ENCODE measurements around the gene SPOCK1. TPM values are rescaled to one million over a fixed set of nuclear protein-coding genes. Genes with fewer than 3 reads are reported as not detected.

The SPOCK1 gene
- total and polyA plus RNA-seq, 9 of the 15 experiments (the other 6 are each of a cell fraction or from before 2014, with no cell fraction given), result 0.01 to 0.35 (median 0.04) TPM; not detected in 6

DNA sequence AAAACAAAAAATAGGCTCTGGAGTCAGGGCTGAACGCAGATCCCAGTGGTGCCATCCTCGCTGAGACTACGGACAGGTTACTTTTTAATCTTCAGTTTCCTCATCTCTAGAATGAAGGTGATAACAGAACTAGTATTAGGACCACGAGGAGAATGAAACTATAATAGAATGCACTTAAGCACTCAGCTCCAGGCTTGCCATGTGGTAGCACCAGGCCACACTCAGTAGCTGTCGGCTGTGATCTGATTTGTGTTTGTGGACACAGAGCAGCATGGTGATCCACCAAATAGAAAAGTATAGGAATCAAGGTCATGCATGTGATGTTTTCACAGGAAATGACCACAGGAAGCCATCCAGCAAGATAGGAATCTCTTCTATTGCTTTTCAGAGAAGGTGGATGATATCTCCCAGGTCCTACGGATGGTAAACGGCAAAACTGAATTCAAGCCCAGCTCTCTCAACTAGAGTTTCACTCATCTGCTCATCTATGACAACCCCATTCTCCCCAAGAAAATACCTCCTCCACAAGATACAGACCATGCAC, 498.0 kb downstream of the SPOCK1 start (continued):
- TF ChIP-seq PBX2 (CRISPR knock-in tag; IDR thresholded peaks at IDR 0.05; ENCODE audit: low read depth) (no peak), PBX2 (tag; conservative IDR thresholded peaks at IDR 0.05; ENCODE audit: low read depth) (no peak), MEIS2 (IDR thresholded peaks at IDR 0.05; ENCODE audit: partially characterized antibody) (no peak), U2AF1 (optimal IDR thresholded peaks at IDR 0.05; ENCODE audit: low read depth, low read length) (no peak)

- ATAC-seq (no peak), DNase-seq (ENCODE audit: extremely low read depth in 1 of 4, low spot score in 3 of 4) (no peak), FAIRE-seq (no peak)
- Histone ChIP-seq H2AFZ (ENCODE audit: low read depth, low read length) (no peak overlapping the region), H3K27me3 (ENCODE audit: control insufficient read depth in 2 of 2, insufficient read depth in 2 of 2, low read length in 2 of 2) (no peaks in the 10 kb centered on the region), H3K9me3 (replicated peaks; ENCODE audit: control insufficient read depth, insufficient read depth, low read depth, low read length) (no peaks in the 10 kb centered on the region), H3K4me2 (ENCODE audit: insufficient read depth, low read length) (no peak overlapping the region), H3K27ac (ENCODE audit: extremely low read depth, low read depth, low read length) (no peak overlapping the region), H3K4me1 (replicated peaks in 1 of 2; ENCODE audit: control insufficient read depth in 2 of 2, insufficient read depth in 2 of 2, low read length in 2 of 2) (no peaks in the 10 kb centered on the region), H3K36me3 (ENCODE audit: control insufficient read depth, insufficient read depth, low read length) (no peaks in the 10 kb centered on the region), H4K20me1 (replicated peaks; ENCODE audit: control insufficient read depth, insufficient read depth, low read length) (no peaks in the 10 kb centered on the region), H3K9me1 (ENCODE audit: control insufficient read depth, insufficient read depth, low read length) (no peaks in the 10 kb centered on the region), H3K4me3 (no peak overlapping the region), H3K9ac (ENCODE audit: insufficient read depth in 1 of 2, low read depth in 2 of 2, low read length in 2 of 2) (no peak overlapping the region), H3K79me2 (ENCODE audit: control insufficient read depth, insufficient read depth, low read length) (no peaks in the 10 kb centered on the region)
- TF ChIP-seq HMGN3 (IDR thresholded peaks at IDR 0.05; ENCODE audit: borderline replicate concordance, extremely low read depth, insufficient read length, low read depth, low read length) (no peak), NR2F6 (CRISPR knock-in tag; IDR thresholded peaks at IDR 0.05) (no peak)
- TF ChIP-seq, protein P1, sequence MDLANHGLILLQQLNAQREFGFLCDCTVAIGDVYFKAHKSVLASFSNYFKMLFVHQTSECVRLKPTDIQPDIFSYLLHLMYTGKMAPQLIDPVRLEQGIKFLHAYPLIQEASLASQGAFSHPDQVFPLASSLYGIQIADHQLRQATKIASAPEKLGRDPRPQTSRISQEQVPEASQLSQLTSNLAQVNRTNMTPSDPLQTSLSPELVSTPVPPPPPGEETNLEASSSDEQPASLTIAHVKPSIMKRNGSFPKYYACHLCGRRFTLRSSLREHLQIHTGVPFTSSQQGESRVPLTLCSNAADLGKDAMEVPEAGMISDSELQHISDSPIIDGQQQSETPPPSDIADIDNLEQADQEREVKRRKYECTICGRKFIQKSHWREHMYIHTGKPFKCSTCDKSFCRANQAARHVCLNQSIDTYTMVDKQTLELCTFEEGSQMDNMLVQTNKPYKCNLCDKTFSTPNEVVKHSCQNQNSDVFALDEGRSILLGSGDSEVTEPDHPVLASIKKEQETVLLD (IDR thresholded peaks at IDR 0.05), result no peak
- ChIA-PET CTCF (ENCODE audit: low intra/inter-chr PET ratio) (no interaction called here), POLR2A (no interaction called here)
- BruUV-seq (replicated peaks), result no TSS peak
- in situ Hi-C loops (cut with MboI), result no loop called here
- intact Hi-C loops (cut with micrococcal nuclease), result no loop called here
- 0% methylated on average over 5 of the region's 5 CpGs for WGBS (ENCODE audit: insufficient coverage, low coverage, missing lambda C conversion rate)
These were observed 499.3 kb downstream of the SPOCK1 start for GRCh38 chr5:136999787-137000186.
